Activated CD8-positive, alpha-beta memory T cell treated with anti-CD3 and anti-CD28 coated beads, Interleukin-2, amount 50 U/mL, for 1 hour (primary cell): ENCODE results near the gene RPS27A.
A peak's percentile ranks its signal among the peaks of the same experiment; 100 is the strongest.
"Not testable (repeated sequence)": the region's sequence is repeated elsewhere in the genome, so short reads cannot be mapped to it uniquely, and the experiment has no call there.

Experiments used
- DNase-seq: peaks from one replicate; pipeline ENCODE4 v3.0.0-alpha.2; 2020; ENCODE audit errors: extremely low read depth

RPS27A gene

DNA sequence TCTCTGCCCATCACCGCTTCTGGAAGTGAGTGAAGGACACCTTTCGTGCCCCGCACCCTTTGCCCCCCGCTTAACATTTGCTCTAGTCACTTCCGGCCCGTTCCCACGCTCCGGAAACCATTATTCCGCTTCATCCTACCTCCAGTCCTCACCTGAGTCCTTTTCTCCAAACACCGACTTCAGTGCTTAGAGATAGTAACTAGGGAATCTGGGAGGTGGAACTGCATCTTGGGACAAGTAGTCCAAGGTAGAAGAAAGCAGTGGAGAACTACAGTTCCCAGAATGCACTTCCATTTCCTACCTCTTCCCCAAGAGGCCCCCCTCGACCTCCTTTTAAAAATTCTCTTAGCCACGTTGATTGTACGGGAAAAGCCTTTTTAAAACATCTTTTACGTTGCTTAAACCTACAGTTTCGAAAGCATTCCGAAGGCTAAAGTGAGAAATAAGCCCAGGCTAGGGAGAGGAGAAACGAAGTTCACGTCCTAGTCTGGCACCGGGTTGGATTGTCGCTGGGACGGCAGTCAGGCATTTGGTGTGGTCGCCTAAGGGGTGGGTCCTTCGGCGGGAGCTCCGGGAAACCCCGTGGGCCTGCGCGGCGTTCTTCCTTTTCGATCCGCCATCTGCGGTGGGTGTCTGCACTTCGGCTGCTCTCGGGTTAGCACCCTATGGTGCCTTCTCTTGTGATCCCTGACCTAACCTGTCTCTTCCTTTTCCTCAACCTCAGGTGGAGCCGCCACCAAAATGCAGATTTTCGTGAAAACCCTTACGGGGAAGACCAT lies at the start of gene RPS27A, which contains the start of gene CLHC1:
TSS of gene RPS27A (plus strand) at position 605 of the 779 bp plus-strand sequence. CDS start at position 742, 137 bp downstream.
TSS of gene CLHC1 (minus strand) at position 210 of the 779 bp plus-strand sequence. CDS start 9,882 bp downstream, outside the sequence.
- DNase-seq, result peak; percentile 84

DNA sequence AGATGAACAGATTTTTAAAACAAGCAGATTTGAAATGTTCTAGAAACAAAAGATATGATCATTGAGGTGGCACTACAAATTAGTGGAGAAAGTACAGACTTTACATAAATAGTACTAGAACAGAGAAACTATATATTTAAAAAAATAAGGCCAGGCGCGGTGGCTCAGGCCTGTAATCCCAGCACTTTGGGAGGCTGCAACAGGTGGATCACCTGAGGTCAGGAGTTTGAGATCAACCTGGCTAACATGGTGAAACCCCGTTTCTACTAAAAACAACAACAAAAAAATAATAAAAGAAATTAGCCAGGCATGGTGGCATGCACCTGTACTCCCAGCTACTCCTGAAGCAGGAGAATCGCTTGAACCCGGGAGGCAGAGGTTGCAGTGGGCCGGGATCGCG lies 45.7 kb upstream of the RPS27A start:
- not testable (repeated sequence) for DNase-seq

GRCh38 chr2:55191888-55192287 lies 40.6 kb upstream of the RPS27A start:
- not testable (repeated sequence) for DNase-seq

DNA sequence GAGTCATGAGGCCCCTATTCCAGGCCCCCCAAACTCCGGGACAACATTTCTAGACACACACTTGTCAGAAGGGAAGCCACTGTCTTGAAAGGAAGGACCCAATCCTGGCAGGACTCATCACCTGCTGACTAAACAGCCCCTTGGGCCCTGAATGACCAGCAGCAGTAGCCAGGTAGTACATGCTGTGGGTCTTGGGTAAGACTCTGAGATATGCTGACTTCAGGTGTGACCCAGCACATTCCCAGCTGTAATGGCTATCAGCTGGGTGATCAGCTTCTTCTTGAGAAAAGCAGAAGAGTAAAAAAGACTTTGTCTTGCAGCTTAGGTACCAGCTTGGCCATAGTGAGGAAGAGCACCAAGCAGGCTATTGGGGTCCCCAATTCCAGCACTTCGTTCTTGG lies 36.0 kb upstream of the RPS27A start:
- no peak for DNase-seq

- no peak for DNase-seq
Measured at GRCh38 chr2:55200416-55200815, 32.1 kb upstream of the RPS27A start.

DNA sequence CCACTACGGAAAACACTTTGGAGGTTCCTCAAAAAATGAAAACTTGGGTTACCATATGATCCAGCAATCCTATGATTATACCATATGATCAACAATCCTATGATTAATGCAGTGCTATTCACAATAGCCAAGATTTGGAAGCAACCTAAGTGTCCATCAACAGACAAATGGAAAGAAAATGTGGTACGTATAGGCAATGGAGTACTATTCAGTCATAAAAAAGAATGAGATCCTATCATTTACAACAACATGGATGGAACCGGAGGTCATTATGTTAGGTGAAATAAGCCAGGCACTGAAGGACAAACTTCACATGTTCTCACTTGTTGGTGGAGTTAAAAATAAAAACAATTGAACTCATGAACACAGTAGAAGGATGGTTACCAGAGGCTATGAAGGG lies 28.0 kb upstream of the RPS27A start:
- no peak for DNase-seq

DNA sequence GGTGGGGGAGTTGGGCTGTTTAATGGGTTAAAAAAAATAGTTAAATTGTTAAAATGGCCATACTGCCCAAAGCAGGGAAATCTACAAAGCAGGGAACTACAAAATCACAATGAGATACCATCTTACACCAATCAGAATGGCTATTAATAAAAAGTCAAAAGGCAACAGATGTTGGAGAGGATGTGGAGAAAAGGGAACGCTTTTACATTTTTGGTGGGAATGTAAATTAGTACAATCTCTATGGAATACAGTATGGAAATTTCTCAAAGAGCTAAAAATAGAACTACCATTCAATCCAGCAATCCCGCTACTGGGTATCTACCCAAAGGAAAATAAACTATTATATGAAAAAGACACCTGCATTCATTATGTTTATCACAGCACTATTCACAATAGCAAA lies 27.5 kb upstream of the RPS27A start:
- no peak for DNase-seq

DNA sequence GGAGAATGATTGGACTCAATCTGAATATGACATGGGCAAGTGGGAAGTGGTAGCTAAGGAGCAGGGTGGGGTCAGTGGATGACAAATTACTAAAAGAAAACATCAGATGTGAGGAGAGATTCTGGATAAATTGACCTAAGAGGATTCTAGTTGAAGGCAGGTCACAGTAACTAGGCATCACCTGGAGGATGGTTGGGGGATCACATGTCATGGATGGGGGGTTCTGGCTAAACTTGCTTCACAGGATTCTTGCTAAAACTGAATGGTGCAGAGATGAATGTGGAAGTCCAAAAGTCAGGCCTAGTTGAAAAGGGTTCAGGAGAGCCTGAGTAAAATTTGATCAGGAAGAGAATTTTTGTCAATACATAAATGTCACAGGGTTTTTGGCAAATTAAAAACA lies 18.7 kb upstream of the RPS27A start:
- no peak for DNase-seq

DNA sequence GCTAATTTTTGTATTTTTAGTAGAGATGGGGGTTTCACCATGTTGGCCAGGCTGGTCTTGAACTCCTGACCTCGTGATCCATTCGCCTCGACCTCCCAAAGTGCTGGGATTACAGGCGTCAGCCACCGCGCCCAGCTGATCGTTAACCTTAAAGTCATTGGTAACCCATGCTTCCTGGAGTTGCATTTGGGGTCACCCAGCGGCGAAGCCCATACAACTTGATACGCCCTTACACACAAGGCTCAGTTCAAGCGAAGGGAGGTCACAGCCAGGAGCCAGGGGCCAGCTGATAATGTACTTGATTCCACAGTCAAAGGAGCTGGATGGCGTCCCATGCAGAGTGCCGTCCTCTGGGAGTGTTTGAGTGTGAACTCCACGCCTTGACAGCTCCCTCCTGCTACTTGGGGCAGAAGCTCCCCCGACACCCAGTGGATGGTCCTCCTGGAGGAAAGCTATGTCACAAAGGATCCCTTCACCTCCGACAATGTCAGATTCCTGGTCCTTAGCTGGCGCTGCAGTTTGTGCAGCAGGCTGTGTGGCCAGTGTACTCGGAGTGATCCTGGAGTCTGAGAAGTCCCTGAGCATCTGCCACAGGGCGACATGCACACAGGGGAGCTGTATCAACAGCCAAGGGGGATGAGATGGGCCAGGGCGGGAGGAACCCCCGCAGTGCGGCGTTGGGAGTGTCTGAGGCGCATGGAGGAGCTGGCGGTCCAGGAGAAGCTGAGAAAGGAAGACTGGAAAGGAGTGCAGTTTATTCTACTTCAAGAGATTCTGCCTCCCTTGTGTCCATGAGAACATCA lies 8.3 kb upstream of the RPS27A start:
- no peak for DNase-seq

DNA sequence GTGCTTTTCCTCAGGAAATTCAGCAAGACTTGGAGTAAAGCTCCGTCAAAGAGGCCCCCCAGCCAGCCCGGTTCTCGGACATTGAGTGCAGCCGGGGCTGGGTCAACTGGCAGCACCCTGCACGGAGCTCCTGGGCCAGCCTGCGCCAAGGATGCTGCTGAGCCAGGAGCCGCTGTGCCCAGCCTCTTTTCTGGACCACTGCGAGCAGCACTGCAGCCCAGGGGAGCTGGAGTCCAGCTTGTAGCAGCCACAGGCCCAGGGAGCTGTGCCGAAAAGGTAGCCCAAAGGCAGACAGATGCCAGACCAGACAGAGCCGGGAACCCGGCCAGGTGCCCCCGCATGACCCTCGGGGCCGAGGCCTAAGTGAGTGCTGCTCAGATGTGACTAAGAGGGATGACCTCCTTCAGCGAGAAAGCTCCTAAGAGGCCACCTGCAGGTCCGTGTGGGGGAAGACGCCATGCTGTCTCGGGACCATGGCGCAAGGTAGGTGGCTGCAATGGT lies 7.7 kb upstream of the RPS27A start:
- no peak for DNase-seq

DNA sequence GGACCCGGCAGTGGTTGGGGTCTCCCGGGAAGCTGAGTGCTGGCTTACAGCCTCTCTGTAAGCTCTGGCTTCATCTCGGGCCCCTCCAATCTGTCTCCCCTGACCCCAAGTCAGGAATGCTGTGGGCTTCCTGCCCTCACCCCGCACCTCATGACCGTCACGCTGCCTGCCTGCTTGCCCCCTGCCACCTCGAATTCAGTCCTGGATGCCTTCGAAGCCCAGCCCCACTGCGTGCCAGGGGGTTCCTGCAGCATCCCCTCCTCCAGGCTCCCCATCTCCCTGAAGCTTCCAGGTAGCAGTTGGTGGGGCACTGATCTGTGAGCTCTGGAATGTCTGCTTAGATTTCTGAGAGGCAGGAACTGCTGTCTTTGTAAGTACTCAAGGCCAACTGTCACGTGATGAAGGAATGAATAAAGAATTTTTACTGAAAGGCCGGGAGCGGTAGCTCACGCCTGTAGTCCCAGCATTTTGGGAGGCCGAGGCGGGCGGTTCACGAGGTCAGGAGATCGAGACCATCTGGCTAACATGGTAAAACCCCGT lies 6.9 kb upstream of the RPS27A start:
- no peak for DNase-seq

- DNase-seq, result not testable (repeated sequence)
Measured at GRCh38 chr2:55227437-55228225, 4.9 kb upstream of the RPS27A start.

DNA sequence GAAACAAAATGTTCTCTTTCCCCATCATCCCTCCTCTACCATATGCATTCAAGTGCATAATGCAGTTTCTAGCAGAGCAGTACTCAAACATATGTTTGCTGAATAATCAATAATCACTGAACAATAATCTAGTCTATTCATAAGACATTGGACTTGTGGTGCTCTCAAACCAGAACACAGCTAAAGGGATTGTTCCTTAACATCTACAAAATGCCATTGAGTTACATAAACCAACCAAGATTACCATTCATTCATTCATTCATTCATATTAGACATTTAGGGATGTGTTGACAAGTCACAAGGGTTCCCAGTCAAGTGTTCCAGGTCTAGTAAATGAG lies 4.3 kb upstream of the RPS27A start:
- DNase-seq, result no peak

GRCh38 chr2:55229221-55229620 lies 3.3 kb upstream of the RPS27A start:
- no peak for DNase-seq

GRCh38 chr2:55230551-55230950 lies 1.9 kb upstream of the RPS27A start:
- no peak for DNase-seq

GRCh38 chr2:55231546-55232083 lies 873 bp upstream of the RPS27A start:
- no peak for DNase-seq

DNA sequence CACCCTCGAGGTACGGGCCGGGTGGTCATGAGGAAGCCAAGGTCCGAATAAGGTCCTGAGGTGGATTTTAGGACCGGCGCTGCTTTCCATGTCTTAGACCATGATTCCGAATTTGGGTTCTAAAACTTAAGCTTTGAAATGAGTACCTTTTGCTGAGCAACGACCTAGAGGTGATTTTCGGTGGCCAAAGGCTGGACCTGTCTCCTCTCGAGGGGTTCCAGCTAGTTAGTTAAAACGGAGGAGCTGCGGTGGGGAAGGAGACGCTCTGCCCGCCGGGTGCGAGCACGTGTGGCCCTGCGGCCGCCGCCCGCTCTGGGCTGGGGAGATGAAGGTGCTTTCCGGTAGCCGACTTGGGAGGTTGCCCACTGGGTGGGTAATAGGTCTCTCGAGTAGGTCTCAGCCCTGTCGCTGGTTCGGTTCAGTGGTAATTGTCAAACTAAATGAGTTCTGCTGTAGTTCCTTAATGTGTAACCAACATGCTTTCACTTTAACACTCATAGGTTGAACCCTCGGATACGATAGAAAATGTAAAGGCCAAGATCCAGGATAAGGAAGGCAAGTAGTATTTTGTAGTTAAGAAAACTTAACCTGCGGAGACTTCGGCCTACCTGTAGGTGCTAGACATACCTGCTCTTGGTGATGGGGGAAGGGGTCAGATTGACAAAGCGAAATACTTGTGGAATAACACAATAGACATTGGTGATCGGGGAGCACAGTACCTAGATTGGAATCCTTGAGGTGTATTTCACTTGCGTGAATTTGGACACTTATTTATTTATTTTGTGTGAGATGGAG lies 572 bp downstream of the RPS27A start:
- no peak for DNase-seq

- no peak for DNase-seq
Measured at GRCh38 chr2:55233658-55233940, 1.1 kb downstream of the RPS27A start.

DNA sequence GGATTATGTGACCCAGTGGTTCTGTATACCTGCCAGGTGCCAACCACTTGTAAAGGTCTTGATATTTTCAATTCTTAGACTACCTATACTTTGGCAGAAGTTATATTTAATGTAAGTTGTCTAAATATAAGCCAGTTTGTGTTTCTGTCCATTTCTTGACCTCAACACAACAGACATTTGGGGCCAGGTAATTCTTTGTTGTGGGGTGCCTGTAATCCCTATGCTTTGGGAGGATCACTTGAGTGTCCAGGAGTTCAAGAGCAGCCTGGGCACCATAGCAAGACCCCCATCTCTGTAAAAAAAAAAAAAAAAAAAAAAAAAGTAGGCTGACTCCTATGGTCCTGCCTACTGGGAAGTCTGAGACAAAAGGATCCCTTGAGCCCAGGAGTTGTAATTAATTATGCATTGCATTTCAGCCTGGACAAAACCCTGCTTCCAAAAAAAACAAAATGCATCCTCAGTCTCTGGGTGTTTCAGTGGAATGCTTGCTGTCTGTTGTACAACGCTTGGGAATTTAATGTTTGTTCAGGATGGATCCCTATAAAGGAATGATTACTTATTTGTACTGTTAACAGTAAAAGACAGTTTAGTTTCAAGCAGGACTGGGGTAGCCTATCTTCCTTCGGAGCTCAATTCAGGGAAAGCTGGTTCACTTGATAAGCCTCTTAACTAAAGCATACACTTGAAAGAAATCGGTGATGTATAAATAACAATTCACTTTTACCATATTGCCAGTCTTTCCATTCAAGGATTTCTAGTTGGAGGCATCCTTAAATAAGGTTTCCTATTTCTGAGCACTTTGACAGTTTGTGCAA lies 3.4 kb downstream of the RPS27A start:
- no peak for DNase-seq

GRCh38 chr2:55236992-55237543 lies 4.6 kb downstream of the RPS27A start:
- DNase-seq, result no peak
